Measurements from ENCODE around the gene TMEM31. TPM values are rescaled to one million over a fixed set of nuclear protein-coding genes. Genes with fewer than 3 reads are reported as not detected.

TMEM31 gene
- total and polyA plus RNA-seq, 9 of the 15 experiments (the other 6 are each of a cell fraction or from before 2014, with no cell fraction given) = 0.18 TPM; not detected in 8

- TF ChIP-seq THRB (CRISPR knock-in tag; conservative IDR thresholded peaks at IDR 0.05) (no peak), POLR2A (conservative IDR thresholded peaks at IDR 0.05) (peak; percentile 94), FOXM1 (IDR thresholded peaks at IDR 0.05; ENCODE audit: low read depth) (peak; percentile 79; the same call in 1 of the 2 replicates), FOXM1 (CRISPR knock-in tag; IDR thresholded peaks at IDR 0.05; ENCODE audit: low read depth) (no peak), RAD21 (CRISPR knock-in tag; conservative IDR thresholded peaks at IDR 0.05 in 1 of 2, IDR thresholded peaks at IDR 0.05 in 1 of 2) (no peak), SMAD4 (CRISPR knock-in tag; conservative IDR thresholded peaks at IDR 0.05) (no peak), PBX2 (CRISPR knock-in tag; IDR thresholded peaks at IDR 0.05; ENCODE audit: low read depth) (no peak), PBX2 (tag; conservative IDR thresholded peaks at IDR 0.05; ENCODE audit: low read depth) (peak; percentile 82), ELK3 (CRISPR knock-in tag; IDR thresholded peaks at IDR 0.05) (no peak), SMARCA5 (IDR thresholded peaks at IDR 0.05) (no peak), SREBF1 (IDR thresholded peaks at IDR 0.05; ENCODE audit: borderline replicate concordance, low read depth, low read length) (no peak), SRSF1 (IDR thresholded peaks at IDR 0.05; ENCODE audit: low read depth, low read length) (no peak), POLR2AphosphoS2 (IDR thresholded peaks at IDR 0.05; ENCODE audit: low read length) (no peak), LARP7 (IDR thresholded peaks at IDR 0.05) (no peak), HDAC8 (tag; IDR thresholded peaks at IDR 0.05) (no peak), GABPB1 (CRISPR knock-in tag; IDR thresholded peaks at IDR 0.05) (no peak), PREB (CRISPR knock-in tag; IDR thresholded peaks at IDR 0.05) (no peak), HCFC1 (IDR thresholded peaks at IDR 0.05; ENCODE audit: low read depth, low read length) (no peak), PHF20 (IDR thresholded peaks at IDR 0.05; ENCODE audit: partially characterized antibody) (no peak), GABPA (tag; conservative IDR thresholded peaks at IDR 0.05; ENCODE audit: low read depth) (no peak), ZBTB7A (IDR thresholded peaks at IDR 0.05; ENCODE audit: borderline replicate concordance, control insufficient read depth, low read depth, low read length) (no peak), TAF15 (IDR thresholded peaks at IDR 0.05; ENCODE audit: low read depth, low read length) (no peak), RHOXF2B (CRISPR knock-in tag; conservative IDR thresholded peaks at IDR 0.05) (no peak), FIP1L1 (IDR thresholded peaks at IDR 0.05; ENCODE audit: low read depth, low read length, poor library complexity, severe bottlenecking) (no peak)
Measured at GRCh38 chrX:103686199-103687072, 24.3 kb upstream of the TMEM31 start, which contains the start of gene MORF4L2 (continued).

Data from K562 (cell line).